ENCODE results near the gene SLC35F2. TPM values are rescaled to one million over a fixed set of nuclear protein-coding genes. Genes with fewer than 3 reads are reported as not detected.

Gene SLC35F2
- total RNA-seq, 1 experiment from 2014 or later = 62.4 TPM

DNA sequence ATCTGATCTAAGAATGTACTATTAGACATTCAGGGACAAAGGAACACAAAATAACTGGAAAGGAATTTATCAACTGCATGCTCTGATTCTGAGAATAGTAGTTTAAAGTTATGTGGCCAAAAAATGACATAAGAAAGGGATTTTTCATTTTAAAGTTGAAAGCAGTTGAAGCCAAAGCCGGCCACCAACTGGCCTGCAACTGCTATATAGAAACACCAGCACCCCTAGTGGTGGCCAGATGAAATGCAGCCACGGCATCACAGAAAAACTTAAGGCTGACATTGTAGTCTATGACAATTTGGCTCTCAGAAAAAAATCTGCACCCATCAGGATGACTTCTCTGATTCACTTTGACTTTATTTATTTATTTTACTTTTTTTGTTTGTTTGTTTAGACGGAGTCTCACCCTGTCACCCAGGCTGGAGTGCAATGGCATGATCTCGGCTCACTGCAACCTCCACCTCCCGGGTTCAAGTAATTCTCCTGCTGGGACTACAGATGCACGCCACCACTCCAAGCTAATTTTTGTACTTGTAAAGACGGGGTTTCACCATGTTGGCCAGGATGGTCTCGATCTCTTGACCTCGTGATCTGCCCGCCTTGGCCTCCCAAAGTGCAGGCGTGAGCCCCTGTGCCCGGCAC is 59.2 kb downstream of the SLC35F2 start:
- H3K9me3 Mint-ChIP-seq (ENCODE audit: unreplicated experiment) = no peaks in the 10 kb centered on the region
- POLR2A ChIA-PET = interaction anchor here (0.9 kb wide), 1 partner anchor 60 kb away, joined by 3 read pairs; no protein-coding TSS in a partner anchor
- peak; percentile 67 for DNase-seq (ENCODE audit: unreplicated experiment)
- TF ChIP-seq, protein P1, sequence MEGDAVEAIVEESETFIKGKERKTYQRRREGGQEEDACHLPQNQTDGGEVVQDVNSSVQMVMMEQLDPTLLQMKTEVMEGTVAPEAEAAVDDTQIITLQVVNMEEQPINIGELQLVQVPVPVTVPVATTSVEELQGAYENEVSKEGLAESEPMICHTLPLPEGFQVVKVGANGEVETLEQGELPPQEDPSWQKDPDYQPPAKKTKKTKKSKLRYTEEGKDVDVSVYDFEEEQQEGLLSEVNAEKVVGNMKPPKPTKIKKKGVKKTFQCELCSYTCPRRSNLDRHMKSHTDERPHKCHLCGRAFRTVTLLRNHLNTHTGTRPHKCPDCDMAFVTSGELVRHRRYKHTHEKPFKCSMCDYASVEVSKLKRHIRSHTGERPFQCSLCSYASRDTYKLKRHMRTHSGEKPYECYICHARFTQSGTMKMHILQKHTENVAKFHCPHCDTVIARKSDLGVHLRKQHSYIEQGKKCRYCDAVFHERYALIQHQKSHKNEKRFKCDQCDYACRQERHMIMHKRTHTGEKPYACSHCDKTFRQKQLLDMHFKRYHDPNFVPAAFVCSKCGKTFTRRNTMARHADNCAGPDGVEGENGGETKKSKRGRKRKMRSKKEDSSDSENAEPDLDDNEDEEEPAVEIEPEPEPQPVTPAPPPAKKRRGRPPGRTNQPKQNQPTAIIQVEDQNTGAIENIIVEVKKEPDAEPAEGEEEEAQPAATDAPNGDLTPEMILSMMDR (IDR thresholded peaks at IDR 0.05; ENCODE audit: unreplicated experiment) = peak; percentile 91
- H3K4me1 Mint-ChIP-seq (ENCODE audit: insufficient read depth, unreplicated experiment) = no peaks in the 10 kb centered on the region
- intact Hi-C loops (cut with micrococcal nuclease) = loop anchor here (1.0 to 2.0 kb wide), 2 partner anchors 60 to 99 kb away; no protein-coding TSS in a partner anchor
- no peak overlapping the region for H3K27ac Mint-ChIP-seq (ENCODE audit: low read depth, unreplicated experiment)
- H3K36me3 Mint-ChIP-seq (ENCODE audit: insufficient read depth, unreplicated experiment) = peaks cover 70% of the 10 kb centered on the region
- no peaks in the 10 kb centered on the region for H3K27me3 Mint-ChIP-seq (ENCODE audit: insufficient read depth, unreplicated experiment)
- H3K4me3 Mint-ChIP-seq (ENCODE audit: unreplicated experiment) = no peak overlapping the region
- BruUV-seq (replicated peaks) = no TSS peak
- CTCF ChIA-PET = interaction anchor here (0.6 to 1.9 kb wide), 9 partner anchors 10 to 236 kb away, joined by 3 to 8 read pairs (median 4); no protein-coding TSS in a partner anchor

DNA sequence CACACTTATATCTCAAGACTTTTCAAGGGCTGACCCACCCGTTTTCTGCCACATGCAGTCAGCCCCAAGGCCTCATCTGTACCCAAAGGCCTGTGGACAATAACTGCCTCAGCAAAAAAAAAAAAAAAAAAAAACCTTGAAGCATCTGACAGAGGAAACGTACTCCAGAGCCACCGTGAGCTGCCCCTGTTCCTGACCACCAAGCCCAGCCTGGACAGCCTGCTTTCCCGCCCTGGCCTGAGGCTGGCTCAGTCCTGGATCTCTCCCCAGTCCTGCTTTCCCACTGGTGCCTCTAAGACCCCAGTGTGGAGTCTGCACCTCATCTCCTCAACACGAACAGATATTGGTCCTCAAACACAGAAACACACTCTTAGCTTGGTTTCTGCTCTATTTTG is 66.5 kb downstream of the SLC35F2 start:
- H3K4me3 Mint-ChIP-seq (ENCODE audit: unreplicated experiment) = no peak overlapping the region
- DNase-seq (ENCODE audit: unreplicated experiment) = no peak
- TF ChIP-seq, protein P1 (IDR thresholded peaks at IDR 0.05; ENCODE audit: unreplicated experiment) = no peak
- H3K4me1 Mint-ChIP-seq (ENCODE audit: insufficient read depth, unreplicated experiment) = no peaks in the 10 kb centered on the region
- no peaks in the 10 kb centered on the region for H3K9me3 Mint-ChIP-seq (ENCODE audit: unreplicated experiment)
- intact Hi-C loops (cut with micrococcal nuclease) = no loop called here
- ChIA-PET POLR2A (no interaction called here), CTCF (interaction anchor here (0.7 to 1.5 kb wide), 3 partner anchors 12 to 87 kb away, joined by 3 to 5 read pairs (median 4); no protein-coding TSS in a partner anchor)
- H3K27ac Mint-ChIP-seq (ENCODE audit: low read depth, unreplicated experiment) = no peak overlapping the region
- peaks cover 56% of the 10 kb centered on the region for H3K36me3 Mint-ChIP-seq (ENCODE audit: insufficient read depth, unreplicated experiment)
- H3K27me3 Mint-ChIP-seq (ENCODE audit: insufficient read depth, unreplicated experiment) = no peaks in the 10 kb centered on the region
- BruUV-seq (replicated peaks) = no TSS peak

DNA sequence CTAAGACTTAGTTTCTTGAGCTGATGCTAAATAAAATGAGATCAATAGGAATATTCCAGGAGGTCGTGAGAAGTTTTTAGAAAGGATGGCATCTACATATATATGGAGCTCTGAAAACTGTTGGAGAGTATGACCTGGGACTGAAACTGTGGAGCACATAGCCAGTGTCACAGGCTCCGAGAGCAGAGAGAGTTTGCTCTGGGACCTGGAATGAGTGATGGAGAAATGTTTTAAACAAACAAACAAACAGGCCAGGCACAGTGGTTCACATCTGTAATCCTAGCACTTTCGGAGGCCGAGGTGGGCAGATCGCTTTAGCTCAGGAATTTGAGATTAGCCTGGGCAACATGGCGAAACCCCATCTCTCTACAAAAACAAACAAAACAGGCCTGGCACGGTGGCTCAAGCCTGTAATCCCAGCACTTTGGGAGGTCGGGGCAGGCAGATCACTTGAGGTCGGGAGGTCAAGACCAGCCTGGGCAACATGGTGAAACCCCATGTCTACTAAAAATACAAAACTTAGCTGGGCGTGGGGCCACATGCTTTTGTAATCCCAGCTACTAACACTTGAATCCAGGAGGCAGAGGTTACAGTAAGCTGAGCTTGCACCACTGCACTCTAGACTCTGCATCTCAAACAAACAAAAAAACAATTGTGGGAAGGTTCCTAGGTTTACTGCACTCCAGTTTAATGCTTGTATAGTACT is 67.1 kb downstream of the SLC35F2 start:
- no peak for DNase-seq (ENCODE audit: unreplicated experiment)
- CTCF ChIA-PET = interaction anchor here (0.7 to 1.5 kb wide), 5 partner anchors 12 to 88 kb away, joined by 3 to 7 read pairs (median 4); no protein-coding TSS in a partner anchor
- Mint-ChIP-seq H3K4me3 (ENCODE audit: unreplicated experiment) (no peak overlapping the region), H3K36me3 (ENCODE audit: insufficient read depth, unreplicated experiment) (peaks cover 56% of the 10 kb centered on the region), H3K4me1 (ENCODE audit: insufficient read depth, unreplicated experiment) (no peaks in the 10 kb centered on the region), H3K9me3 (ENCODE audit: unreplicated experiment) (no peaks in the 10 kb centered on the region), H3K27ac (ENCODE audit: low read depth, unreplicated experiment) (no peak overlapping the region), H3K27me3 (ENCODE audit: insufficient read depth, unreplicated experiment) (no peaks in the 10 kb centered on the region)
- POLR2A ChIA-PET = no interaction called here
- TSS peak; percentile 48 for BruUV-seq (replicated peaks)
- TF ChIP-seq, protein P1 (IDR thresholded peaks at IDR 0.05; ENCODE audit: unreplicated experiment) = no peak
- intact Hi-C loops (cut with micrococcal nuclease) = no loop called here

- no peak overlapping the region for H3K27ac Mint-ChIP-seq (ENCODE audit: low read depth, unreplicated experiment)
- H3K36me3 Mint-ChIP-seq (ENCODE audit: insufficient read depth, unreplicated experiment) = peaks cover 56% of the 10 kb centered on the region
- no peaks in the 10 kb centered on the region for H3K9me3 Mint-ChIP-seq (ENCODE audit: unreplicated experiment)
- H3K27me3 Mint-ChIP-seq (ENCODE audit: insufficient read depth, unreplicated experiment) = no peaks in the 10 kb centered on the region
- POLR2A ChIA-PET = no interaction called here
- H3K4me1 Mint-ChIP-seq (ENCODE audit: insufficient read depth, unreplicated experiment) = peaks cover 6% of the 10 kb centered on the region
- no peak for DNase-seq (ENCODE audit: unreplicated experiment)
- no TSS peak for BruUV-seq (replicated peaks)
- TF ChIP-seq, protein P1 (IDR thresholded peaks at IDR 0.05; ENCODE audit: unreplicated experiment) = no peak
- intact Hi-C loops (cut with micrococcal nuclease) = no loop called here
- H3K4me3 Mint-ChIP-seq (ENCODE audit: unreplicated experiment) = no peak overlapping the region
- CTCF ChIA-PET = interaction anchor here (0.8 to 1.6 kb wide), 3 partner anchors 9 to 225 kb away, joined by 3 to 4 read pairs (median 3); no protein-coding TSS in a partner anchor
Observed at GRCh38 chr11:107789767-107790166, 68.8 kb downstream of the SLC35F2 start.
